Measurements from ENCODE around the gene CDH12.

CDH12 gene

DNA sequence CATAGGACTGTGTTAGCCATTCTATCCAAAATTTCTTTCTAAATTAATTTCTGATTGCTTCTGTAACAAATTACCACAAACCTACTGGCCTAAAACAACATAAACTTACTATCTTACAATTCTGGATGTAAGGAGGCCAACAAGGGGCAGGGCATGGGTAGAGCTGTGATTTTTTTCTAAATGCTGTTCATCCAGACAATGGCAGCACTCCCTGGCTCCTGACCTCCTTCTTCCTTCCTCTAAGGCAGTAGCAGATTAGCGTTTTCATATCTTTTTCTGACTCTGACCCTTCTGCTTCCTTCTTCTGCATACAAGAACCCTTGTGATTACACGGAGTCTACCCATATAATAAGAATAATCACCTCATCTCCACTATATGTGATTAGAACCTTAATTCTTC is 1005.8 kb downstream of the CDH12 start:
- TF ChIP-seq POLR2AphosphoS5 (IDR thresholded peaks at IDR 0.05; ENCODE audit: low read depth, low read length) (no peak), TAF1 (IDR thresholded peaks at IDR 0.05; ENCODE audit: borderline replicate concordance, low read depth, low read length) (no peak), POLR2A (IDR thresholded peaks at IDR 0.05; ENCODE audit: low read depth, low read length) (no peak)
- DNase-seq (ENCODE audit: insufficient read length) (no peak), FAIRE-seq (no peak)

DNA sequence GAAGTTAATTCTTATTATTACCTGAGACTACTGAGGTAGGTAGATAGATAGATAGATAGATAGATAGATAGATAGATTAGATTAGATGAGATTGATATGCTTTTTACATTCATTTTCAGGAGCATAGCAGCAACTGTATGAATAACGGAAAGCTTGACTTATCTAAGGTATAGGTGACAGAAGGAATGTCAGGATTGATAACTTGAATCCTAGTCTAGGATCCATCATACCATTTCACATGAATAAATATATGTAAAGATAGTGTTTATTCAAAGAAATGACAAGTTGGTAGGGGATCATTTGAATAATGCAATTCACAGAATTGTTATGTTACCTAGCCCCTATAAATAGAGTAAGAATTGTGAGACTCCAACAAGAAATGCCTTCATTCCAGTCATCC is 1008.2 kb downstream of the CDH12 start:
- no peak for DNase-seq (ENCODE audit: insufficient read length)
- no peak for TF ChIP-seq TAF1 (IDR thresholded peaks at IDR 0.05; ENCODE audit: borderline replicate concordance, low read depth, low read length)
- TF ChIP-seq POLR2A (IDR thresholded peaks at IDR 0.05; ENCODE audit: low read depth, low read length) = no peak
- no peak for TF ChIP-seq POLR2AphosphoS5 (IDR thresholded peaks at IDR 0.05; ENCODE audit: low read depth, low read length)
- no peak for FAIRE-seq

DNA sequence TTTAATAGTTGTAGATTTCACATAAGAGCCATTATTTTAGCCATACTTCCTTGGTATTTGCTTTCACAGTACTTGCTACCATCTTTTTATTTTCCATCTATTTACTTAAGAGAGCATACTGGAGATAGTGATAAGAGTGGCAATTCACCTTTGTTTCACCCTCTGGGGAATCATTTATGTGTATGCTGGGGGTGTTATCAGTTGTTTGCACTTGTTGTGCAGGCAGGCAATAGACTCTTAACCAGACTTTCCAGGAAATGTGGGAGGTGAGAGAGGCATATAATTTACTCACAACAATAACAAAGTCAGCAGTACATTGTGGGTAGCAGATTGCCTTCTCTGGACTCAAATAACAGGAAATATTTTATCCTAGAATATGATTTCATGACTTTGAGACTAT is 1018.3 kb downstream of the CDH12 start:
- TF ChIP-seq TAF1 (IDR thresholded peaks at IDR 0.05; ENCODE audit: borderline replicate concordance, low read depth, low read length) (no peak), POLR2AphosphoS5 (IDR thresholded peaks at IDR 0.05; ENCODE audit: low read depth, low read length) (no peak), POLR2A (IDR thresholded peaks at IDR 0.05; ENCODE audit: low read depth, low read length) (no peak)

DNA sequence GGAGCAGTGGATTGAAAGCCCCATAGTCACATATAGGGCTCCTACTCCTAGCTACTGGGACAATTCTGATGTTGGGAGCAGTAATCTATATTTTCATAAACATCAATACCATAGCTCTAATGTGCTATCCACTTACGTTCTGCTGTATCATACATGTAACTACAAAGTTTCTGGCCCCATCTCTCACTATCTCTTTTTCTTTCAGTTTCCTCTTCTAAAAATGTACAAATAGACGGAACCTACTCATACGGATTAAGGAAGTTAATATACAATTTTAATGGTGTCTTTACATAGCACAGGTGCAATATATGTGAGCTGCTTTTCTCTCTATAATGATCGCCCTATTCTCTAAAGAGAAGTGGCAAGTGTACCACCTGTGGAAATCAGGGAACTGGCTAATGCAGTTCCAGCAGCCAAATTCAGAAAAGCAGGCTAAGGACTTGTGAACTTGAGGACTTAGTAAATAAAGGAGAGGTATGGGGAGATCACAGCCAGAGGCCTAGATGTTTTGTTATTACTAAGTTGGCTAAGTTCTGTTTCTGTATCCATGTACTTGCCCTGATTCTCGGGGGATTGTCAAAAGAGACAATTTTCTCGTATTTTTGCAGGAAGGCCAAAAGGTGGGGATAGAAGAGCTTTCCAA is 1021.9 kb downstream of the CDH12 start:
- FAIRE-seq = no peak
- no peak for DNase-seq (ENCODE audit: insufficient read length)
- TF ChIP-seq POLR2AphosphoS5 (IDR thresholded peaks at IDR 0.05; ENCODE audit: low read depth, low read length) = no peak
- no peak for TF ChIP-seq POLR2A (IDR thresholded peaks at IDR 0.05; ENCODE audit: low read depth, low read length)
- no peak for TF ChIP-seq TAF1 (IDR thresholded peaks at IDR 0.05; ENCODE audit: borderline replicate concordance, low read depth, low read length)

More for the DNA sequence above, 1018.3 kb downstream of the CDH12 start:
- DNase-seq (ENCODE audit: insufficient read length) (no peak), FAIRE-seq (no peak)

DNA sequence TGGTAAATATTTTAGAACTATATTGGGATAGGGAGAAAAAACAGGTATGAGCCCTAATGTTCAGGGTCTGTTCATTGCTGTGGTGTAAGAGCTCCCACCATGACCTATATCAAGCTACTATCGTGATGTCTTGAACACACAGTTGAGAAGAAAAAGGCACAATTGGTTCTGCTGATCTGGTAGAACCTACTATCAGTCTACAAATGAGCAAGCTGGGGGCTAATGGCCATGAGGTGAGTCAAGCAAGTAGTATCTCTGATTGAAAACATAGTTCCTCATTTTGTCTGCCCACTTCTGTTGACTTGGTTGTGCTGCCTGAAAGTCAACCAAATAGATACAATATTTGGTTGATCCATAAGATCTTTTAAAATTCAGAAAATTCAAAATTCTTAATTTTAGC is 1026.3 kb downstream of the CDH12 start:
- FAIRE-seq (no peak), DNase-seq (ENCODE audit: insufficient read length) (no peak)
- TF ChIP-seq POLR2A (IDR thresholded peaks at IDR 0.05; ENCODE audit: low read depth, low read length) = no peak
- no peak for TF ChIP-seq TAF1 (IDR thresholded peaks at IDR 0.05; ENCODE audit: borderline replicate concordance, low read depth, low read length)
- no peak for TF ChIP-seq POLR2AphosphoS5 (IDR thresholded peaks at IDR 0.05; ENCODE audit: low read depth, low read length)

DNA sequence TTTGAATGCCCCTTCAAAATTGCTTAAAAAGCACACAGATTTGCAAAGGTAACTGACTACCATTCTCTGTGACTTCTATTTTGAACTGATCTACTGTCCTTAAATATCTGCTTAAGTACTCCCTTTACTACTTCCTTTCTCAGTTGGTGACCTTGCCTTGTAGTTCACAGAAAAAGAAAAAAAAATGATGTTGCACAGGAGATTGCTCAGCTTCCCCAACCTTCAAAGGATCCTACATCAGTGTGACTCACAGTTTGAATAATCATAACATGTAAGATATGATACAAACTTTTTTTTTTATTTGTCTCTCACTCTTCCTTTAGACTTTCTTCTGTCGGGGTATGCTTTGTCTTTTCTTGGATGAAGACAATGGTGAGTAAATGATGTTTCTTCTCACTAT is 1029.6 kb downstream of the CDH12 start:
- DNase-seq (ENCODE audit: insufficient read length) = no peak
- no peak for TF ChIP-seq TAF1 (IDR thresholded peaks at IDR 0.05; ENCODE audit: borderline replicate concordance, low read depth, low read length)
- TF ChIP-seq POLR2A (IDR thresholded peaks at IDR 0.05; ENCODE audit: low read depth, low read length) = no peak
- FAIRE-seq = no peak

DNA sequence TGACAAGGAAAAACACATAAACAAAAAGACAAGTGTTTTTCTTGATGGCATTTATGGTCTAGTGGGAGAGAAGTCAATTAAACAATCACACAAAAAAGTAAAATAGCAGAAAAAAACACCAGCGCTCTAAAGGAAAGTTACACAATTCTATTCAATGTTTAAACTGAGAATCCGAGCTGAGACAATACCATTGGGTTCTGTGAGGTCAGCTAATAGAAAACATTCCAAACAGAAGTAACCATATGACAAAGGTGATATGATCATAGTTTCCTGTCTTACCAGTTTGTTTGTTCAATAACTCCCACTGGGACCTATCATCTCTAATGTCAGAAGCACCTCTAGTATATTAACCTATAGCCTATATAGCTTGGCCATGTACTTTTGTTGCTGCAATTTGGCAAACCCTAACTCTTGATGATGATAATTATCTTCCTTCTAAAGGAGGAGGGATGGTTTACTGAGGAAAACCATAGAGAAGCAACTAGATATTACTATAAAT is 1030.0 kb downstream of the CDH12 start:
- FAIRE-seq = no peak
- DNase-seq (ENCODE audit: insufficient read length) = no peak
- TF ChIP-seq POLR2A (IDR thresholded peaks at IDR 0.05; ENCODE audit: low read depth, low read length) = no peak
- TF ChIP-seq TAF1 (IDR thresholded peaks at IDR 0.05; ENCODE audit: borderline replicate concordance, low read depth, low read length) = no peak
- TF ChIP-seq POLR2AphosphoS5 (IDR thresholded peaks at IDR 0.05; ENCODE audit: low read depth, low read length) = no peak

DNA sequence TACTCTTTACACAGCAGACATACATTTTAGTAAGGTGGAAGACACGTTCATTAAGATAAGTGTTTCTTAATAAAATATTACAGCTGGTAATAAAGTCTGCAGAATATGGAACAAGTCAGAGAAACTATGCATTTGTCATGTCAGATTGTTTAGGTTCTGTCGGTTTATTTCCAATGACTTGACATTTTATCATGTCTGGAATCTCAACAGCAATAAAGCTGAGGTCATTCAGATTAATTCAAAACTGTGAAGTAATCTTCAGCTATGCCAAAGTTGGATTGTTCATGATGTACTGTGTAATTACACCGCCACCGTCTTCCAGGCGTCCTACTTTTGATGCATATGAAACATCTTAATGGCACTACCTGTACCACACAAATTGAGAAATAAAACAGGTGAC is 1032.6 kb downstream of the CDH12 start:
- FAIRE-seq (no peak), DNase-seq (ENCODE audit: insufficient read length) (no peak)
- TF ChIP-seq POLR2A (IDR thresholded peaks at IDR 0.05; ENCODE audit: low read depth, low read length) (no peak), TAF1 (IDR thresholded peaks at IDR 0.05; ENCODE audit: borderline replicate concordance, low read depth, low read length) (no peak), POLR2AphosphoS5 (IDR thresholded peaks at IDR 0.05; ENCODE audit: low read depth, low read length) (no peak)

DNA sequence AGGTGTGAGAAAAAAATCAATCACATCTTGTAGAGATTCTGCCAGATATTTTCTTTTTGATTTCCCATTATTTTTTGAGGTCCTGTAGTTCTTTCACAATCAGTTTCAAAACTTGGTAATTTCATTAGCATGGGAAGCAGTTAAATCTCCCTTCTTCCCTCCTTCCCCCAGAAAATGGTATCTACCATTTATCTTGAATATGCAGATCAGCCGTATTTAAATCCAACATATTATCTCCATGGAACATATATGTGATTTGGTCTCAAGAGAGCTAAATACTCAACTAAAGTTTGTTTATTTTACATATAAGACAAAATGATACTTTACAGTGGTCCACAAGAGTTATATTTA is 1034.8 kb downstream of the CDH12 start:
- DNase-seq (ENCODE audit: insufficient read length) (no peak), FAIRE-seq (no peak)
- TF ChIP-seq TAF1 (IDR thresholded peaks at IDR 0.05; ENCODE audit: borderline replicate concordance, low read depth, low read length) = no peak
- TF ChIP-seq POLR2AphosphoS5 (IDR thresholded peaks at IDR 0.05; ENCODE audit: low read depth, low read length) = no peak
- no peak for TF ChIP-seq POLR2A (IDR thresholded peaks at IDR 0.05; ENCODE audit: low read depth, low read length)

DNA sequence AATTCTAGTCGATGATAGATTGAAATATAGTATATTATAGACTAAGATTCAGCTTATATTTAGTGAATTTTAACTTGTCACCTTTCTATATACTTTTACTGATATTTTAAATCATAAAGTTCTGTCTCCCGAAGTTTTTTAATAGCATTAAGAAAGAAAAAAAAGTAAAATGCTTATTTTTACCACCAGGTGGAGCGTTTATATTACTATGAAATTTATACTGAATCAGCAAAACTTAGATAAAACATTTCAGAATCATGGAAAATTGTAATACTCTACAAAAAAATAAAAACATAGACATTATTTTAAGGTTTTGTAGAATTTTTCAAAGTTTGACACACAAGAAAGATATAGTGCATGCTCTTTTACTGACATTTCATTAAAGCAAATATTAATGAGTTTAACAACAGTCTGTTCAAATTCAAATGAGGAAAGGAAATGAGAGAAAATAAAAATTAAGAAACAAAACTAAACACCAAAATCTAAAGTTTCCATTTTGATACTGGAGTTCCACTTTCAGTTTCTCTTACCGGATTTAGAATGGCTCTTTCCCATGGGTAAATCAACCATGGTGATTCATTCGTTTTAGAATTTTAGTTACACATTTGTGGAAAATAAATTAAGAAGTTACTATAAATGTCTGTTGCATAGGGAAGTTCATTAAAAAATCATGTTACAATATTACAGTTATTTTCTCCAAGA is 1035.3 kb downstream of the CDH12 start:
- no peak for FAIRE-seq
- no peak for DNase-seq (ENCODE audit: insufficient read length)
- TF ChIP-seq POLR2A (IDR thresholded peaks at IDR 0.05; ENCODE audit: low read depth, low read length) = no peak
- no peak for TF ChIP-seq POLR2AphosphoS5 (IDR thresholded peaks at IDR 0.05; ENCODE audit: low read depth, low read length)
- TF ChIP-seq TAF1 (IDR thresholded peaks at IDR 0.05; ENCODE audit: borderline replicate concordance, low read depth, low read length) = no peak

DNA sequence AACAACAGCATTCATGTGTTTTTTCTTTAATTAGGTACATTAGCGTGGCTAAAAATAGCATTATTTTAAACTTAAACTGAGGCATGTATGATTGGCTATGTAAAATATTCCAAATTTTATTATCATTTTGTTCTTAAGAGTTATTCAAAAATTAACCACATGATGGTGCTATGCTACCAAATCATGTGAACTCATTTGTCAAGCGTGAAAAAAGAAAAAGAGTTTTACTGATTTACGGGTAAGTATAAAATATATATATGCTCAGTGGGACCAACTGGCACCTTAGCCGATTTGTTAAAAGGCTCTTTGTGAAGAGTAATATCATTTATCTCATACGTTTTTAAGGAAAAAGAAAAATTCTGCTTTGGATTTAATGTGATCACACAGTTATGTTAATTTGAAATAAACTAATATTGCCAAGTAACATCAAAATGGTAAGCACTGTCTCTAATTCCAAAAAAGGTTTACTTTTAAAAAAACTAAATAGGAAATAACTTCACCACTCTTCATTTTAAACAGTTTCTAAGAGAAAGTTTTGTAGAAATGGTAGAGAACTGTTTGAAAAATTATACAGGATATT is 1042.3 kb downstream of the CDH12 start:
- FAIRE-seq = no peak

DNA sequence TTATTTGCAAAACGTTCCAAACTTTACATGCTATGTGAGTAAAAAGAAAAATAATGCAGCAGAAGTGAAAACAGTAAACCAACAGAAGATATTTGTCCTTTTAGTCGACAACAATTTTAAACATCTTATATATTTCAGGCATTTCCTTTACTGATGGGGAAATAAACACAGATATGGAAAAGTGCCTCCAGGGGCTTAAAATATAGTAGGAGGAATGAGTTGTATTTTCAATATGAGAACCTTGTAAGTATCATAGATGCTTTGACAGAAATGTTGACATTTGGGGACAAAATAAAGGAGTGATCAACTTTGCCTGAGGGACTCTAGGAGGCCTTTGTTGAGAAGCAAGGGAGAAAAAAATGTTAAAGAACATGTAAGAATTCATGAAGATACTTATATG is 1043.5 kb downstream of the CDH12 start:
- FAIRE-seq (no peak), DNase-seq (ENCODE audit: insufficient read length) (no peak)
- TF ChIP-seq POLR2A (IDR thresholded peaks at IDR 0.05; ENCODE audit: low read depth, low read length) (no peak), POLR2AphosphoS5 (IDR thresholded peaks at IDR 0.05; ENCODE audit: low read depth, low read length) (no peak), TAF1 (IDR thresholded peaks at IDR 0.05; ENCODE audit: borderline replicate concordance, low read depth, low read length) (no peak)

More for the DNA sequence above, 1042.3 kb downstream of the CDH12 start:
- no peak for DNase-seq (ENCODE audit: insufficient read length)
- TF ChIP-seq POLR2AphosphoS5 (IDR thresholded peaks at IDR 0.05; ENCODE audit: low read depth, low read length) (no peak), POLR2A (IDR thresholded peaks at IDR 0.05; ENCODE audit: low read depth, low read length) (no peak), TAF1 (IDR thresholded peaks at IDR 0.05; ENCODE audit: borderline replicate concordance, low read depth, low read length) (no peak)

Measured in GM12892 (cell line).